Stimulated activated CD8-positive, alpha-beta memory T cell treated with anti-CD3 and anti-CD28 coated beads, Interleukin-15, amount 100 ng/mL, for 1 hour (primary cell): ENCODE data around the gene ADAMTS4.

Source experiments
- DNase-seq: peaks from one replicate; pipeline ENCODE4 v3.0.0-alpha.2; 2020; ENCODE audit warnings: low read depth

ADAMTS4 gene

DNA sequence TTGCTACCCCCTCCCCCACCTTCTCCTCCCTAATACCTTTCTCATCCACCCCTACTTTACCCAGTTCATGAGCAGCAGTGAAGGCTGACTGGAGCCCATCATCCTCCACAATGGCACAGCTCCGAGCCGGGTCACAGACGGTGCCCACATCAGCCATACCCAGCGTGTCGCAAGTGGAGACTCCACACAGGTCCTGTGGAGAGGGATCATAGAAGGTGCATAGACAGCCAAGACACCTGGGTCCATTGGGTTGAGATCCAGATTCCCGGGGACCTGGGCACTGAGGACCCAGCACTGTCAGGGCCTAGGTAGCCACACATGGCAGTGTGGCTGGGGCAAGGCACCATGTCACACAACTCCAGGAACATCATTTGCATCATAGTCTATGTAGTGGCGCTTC is 2.7 kb downstream of the ADAMTS4 start:
- DNase-seq: no peak

- no peak for DNase-seq
Measured at GRCh38 chr1:161195171-161195570, 3.7 kb downstream of the ADAMTS4 start.

- no peak for DNase-seq
Measured at GRCh38 chr1:161193561-161194235, 5.2 kb downstream of the ADAMTS4 start.

- DNase-seq: peak; percentile 45
Measured at GRCh38 chr1:161192476-161193465, 6.1 kb downstream of the ADAMTS4 start.

DNA sequence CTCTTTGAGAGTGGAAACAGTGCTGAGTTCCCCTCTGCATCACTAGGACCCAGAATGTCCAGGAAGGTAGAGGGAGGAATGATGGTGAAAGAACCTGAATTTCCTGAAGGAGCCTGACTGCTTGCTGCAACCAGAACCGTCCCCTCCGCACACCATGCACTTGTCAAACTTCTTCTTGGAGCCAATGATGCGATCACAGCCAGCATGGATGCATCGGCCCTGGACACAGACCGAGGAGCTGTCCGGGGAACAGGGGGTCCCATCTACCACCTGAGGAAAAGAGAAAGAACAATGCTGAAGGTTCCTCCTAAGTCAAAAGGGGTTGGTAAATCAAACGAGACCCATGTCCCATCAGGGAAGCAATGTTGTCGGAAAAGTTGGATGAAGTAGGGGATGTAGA is 6.9 kb downstream of the ADAMTS4 start:
- no peak for DNase-seq

DNA sequence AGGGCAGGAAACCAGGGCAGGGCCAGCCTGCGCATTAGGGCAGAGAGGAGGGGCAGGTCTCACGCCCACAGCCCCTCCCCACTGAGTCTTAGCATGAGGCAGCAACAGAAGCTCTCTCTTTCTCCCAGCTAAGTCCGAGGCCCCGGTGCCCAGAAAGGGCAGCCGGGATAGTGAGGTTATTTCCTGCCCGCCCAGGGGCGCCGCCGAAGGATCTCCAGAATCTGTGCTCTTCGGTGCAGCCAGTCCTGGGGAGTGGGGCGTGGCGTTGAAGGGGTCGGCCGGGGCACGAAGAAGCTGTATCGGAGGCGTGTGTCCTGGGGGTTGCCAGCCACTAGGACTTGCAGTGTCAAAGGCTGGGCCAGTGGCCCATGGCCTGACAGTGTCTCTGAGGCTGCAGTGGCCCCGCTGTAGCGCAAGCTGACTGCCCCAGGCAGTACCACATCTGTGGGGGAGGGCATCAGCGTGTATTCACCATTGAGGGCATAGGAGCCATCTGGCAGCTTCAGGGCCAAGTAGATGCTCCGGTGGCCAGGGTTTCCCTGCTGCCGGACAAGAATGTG is 7.8 kb downstream of the ADAMTS4 start:
- DNase-seq: no peak

DNA sequence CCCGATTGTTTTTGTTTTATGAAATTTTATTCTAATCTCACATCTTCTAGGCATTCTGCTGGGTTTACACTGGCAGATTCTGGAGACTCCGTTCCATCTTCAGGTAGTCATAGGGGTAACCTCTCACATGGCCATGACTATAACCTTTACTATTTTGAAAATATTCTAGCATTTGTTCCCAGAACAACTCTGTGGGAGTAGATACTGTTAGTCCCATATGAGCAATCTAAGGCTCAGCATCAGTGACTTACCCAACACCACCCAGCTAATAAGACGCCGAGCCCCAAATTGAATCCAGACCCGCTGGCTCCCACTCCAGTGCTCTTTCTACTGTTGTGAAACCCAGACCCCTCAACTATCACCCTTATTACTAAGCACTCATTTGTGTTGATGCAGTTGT is 9.8 kb downstream of the ADAMTS4 start:
- no peak for DNase-seq

GRCh38 chr1:161188381-161188780 is 10.5 kb downstream of the ADAMTS4 start:
- DNase-seq: no peak

GRCh38 chr1:161187311-161187710 is 11.5 kb downstream of the ADAMTS4 start:
- DNase-seq: no peak

- DNase-seq: no peak
Measured at GRCh38 chr1:161185732-161186311, 13.0 kb downstream of the ADAMTS4 start.

GRCh38 chr1:161185282-161185682 is 13.6 kb downstream of the ADAMTS4 start:
- DNase-seq: peak; percentile 53

DNA sequence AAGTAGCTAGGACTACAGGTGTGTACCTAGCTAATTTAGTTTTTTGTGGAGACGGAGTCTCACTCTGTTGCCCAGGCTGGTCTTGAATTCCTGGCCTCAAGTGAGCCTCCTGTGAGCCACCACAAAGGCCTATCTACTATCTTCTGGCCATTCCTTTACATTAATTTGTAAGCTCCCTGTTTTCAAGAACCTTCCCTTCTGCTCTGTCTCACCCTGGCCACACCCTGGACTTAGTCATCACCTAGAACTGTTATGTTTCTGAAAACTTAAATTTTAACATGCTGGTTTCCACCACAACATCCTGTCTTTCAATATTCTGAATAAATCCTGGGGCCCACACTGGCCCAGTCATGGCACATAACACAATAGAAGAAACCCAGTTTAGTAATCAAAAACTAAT is 16.6 kb downstream of the ADAMTS4 start:
- DNase-seq: no peak

- no peak for DNase-seq
Measured at GRCh38 chr1:161180639-161181038, 18.2 kb downstream of the ADAMTS4 start.

DNA sequence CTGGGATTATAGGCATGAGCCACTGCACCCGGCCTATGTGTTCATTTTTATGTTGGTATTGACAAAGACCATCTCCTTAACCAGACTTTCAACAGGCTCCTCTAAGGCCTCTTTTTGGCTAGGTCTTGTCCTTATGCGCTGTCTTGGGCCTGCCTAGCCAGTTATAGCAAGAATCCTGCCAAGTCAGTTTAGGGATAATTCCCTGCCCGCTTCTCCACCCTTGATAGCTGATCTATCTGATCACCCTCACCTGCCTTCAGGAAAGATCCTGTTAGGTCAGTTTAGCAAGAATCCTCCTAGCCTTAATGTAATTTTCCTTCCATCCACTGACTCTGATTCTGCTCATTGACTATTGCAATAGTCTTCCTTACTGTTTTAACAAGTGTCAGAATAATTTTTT is 19.2 kb downstream of the ADAMTS4 start:
- no peak for DNase-seq

GRCh38 chr1:161177936-161178244 is 21.0 kb downstream of the ADAMTS4 start:
- DNase-seq: no peak

DNA sequence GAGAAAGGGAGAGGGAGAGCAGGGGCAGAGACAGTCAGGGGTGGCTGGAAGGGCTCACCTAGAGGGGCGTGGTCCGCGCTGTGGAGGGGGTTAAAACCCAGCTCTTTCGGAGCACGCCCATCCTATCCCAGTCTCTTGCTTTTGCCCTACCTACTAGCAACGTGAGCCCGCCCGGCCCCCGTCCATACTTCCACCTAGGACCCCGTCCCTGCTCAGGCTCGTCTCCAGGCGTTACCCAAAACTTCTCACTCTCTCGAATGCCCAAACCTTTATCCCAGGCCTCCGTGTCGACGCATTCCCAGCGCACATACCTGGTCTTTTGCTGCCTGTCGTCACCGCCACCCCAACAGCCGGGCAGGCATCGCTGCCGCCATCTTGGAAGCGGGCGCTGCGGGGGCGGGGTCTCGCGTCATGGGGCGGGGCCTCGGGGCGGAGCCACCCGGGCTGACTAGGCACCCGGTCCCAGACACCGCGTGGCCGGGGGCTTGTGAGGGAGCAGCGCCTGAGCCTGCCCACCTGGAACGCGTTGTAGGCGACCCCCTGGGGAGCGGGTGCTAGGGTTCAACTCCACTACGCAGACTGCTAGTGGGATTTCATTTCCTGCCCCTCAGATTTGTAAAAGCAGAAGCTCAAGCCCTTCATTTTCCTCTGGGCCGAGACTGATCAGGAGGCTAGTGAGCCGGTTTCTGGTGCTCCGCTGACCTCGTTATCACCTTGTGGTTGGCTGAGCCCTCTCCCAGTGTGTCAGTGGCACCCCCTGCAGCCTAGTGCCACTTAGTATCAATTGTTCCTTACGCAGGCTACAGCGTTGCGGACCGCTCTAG is 21.5 kb downstream of the ADAMTS4 start, which contains the start of gene B4GALT3:
Gene B4GALT3 (minus strand): TSS at position 396 of the 824 bp plus-strand sequence. CDS start 1,447 bp downstream, outside the sequence.
- peak; percentile 97 for DNase-seq

DNA sequence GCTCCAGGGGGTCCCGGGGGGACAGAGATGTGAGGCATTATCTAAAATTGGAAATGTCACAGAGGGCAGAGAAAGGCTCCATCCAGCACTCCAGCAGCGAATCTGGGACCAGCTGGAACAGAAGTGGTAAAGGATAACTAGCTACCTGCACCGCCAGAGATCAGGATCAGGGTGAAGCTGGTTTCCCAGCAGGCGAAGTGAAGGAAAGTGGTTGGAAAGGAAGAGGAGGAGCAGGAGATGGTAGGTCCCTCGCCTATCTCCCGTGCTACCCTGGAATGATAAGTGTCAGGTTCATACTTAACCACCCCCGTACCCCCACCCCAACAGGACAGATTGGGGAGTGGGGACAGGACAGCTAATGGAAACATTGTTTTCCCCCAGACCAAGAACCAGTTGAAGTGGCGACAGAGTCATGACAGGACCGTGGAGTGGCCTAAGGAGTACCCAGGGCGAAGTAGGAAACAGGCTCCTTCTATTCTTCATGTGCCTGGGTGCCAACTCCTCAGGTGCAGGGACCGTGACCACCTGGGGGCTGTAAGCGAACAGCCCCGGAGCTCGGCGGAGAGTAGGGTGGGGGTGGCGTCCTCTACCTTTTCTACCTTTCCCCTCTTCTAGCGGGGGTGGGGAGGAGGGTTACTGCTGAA is 22.3 kb downstream of the ADAMTS4 start:
- no peak for DNase-seq

DNA sequence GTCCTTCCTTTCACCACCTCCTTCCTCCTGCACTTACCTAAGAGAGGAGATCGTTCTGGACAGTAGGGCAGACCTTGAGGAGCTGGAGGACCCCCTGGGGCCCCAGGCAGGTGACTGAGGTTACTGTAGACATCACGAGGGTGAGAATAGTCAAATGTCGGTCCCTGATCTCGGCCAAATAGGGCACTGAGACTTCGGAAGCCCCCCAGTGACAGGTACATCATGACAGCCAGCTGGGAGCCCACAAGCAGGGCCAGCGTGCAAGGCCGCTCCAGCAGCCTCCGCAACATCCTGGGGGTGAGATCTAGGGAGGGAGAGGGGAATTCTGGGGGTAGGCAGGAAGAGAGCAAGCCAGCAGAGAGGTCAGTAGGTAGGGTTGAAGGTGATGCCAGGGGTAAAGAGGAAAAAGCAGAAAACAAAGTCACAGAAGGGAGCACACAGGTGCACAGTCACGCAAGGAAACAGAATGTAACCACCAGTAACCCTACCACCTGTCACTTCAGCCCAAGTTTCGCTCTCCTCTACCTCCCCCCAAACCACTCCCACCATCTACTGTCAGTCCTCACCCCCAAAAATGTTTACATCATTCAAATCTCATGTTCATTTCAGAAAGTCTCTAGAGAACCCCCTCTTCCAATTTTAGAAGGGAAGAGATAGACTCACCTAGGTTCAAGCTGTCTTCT is 22.9 kb downstream of the ADAMTS4 start:
- DNase-seq: no peak

GRCh38 chr1:161174911-161175310 is 23.9 kb downstream of the ADAMTS4 start:
- no peak for DNase-seq

DNA sequence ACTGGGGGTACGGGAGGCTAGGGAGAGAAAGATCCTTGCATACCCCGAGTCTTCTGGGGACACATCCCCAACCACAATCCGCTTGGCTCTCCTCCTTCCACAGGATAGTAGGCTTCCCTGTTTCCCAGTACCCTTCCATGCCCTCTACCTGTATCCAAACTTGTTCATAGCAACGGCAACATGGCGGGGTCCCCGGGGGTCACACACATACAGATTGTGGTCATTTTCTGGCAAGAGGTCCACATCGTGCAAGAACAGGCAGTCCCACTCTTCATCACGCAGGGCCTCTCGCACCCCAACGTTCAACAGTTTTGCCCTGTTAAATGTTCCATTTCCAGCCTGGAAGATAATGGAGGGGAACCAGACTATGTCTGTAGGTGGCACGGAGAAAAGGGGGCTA is 25.1 kb downstream of the ADAMTS4 start:
- no peak for DNase-seq
